ENCODE measurements around the gene ZKSCAN2.

ZKSCAN2 gene

DNA sequence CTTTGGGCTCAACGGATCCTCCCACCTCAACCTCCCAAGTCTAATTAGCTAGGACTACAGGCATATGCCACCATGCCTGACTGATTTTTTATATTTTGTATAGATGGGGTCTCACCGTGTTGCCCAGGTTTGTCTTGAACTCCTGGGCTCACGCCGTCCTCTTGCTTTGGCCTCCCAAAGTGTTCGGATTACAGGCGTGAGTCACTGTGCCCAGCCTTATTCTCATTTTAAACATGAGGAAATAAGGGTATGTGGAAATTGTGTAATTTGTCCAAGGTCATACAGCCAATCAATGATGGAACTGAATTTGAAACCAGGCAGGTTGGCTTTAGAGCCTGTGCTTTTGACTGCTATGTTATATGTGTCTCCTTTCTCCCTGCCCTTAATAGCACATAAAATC lies 68.3 kb downstream of the ZKSCAN2 start:
- Histone ChIP-seq H3K27ac (no peak overlapping the region), H3K4me3 (no peak overlapping the region)
- DNase-seq (ENCODE audit: low spot score): no peak
- TF ChIP-seq, protein P1, sequence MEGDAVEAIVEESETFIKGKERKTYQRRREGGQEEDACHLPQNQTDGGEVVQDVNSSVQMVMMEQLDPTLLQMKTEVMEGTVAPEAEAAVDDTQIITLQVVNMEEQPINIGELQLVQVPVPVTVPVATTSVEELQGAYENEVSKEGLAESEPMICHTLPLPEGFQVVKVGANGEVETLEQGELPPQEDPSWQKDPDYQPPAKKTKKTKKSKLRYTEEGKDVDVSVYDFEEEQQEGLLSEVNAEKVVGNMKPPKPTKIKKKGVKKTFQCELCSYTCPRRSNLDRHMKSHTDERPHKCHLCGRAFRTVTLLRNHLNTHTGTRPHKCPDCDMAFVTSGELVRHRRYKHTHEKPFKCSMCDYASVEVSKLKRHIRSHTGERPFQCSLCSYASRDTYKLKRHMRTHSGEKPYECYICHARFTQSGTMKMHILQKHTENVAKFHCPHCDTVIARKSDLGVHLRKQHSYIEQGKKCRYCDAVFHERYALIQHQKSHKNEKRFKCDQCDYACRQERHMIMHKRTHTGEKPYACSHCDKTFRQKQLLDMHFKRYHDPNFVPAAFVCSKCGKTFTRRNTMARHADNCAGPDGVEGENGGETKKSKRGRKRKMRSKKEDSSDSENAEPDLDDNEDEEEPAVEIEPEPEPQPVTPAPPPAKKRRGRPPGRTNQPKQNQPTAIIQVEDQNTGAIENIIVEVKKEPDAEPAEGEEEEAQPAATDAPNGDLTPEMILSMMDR (IDR thresholded peaks at IDR 0.05): no peak

DNA sequence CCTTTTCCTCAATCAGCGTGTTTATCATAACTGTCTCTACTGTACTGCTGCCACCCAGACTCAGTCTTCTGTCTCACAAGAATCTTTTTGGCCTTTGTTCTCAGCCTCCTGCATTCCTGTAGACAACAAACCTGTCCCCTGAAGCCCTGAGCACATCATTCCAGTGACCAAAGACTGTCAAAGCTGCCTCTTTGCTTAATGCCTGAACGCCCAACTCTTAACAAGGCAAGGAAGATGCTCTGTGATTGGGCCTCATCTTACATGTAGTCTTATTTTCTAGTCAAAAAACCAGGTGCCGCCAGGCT lies 70.2 kb downstream of the ZKSCAN2 start:
- Histone ChIP-seq H3K27ac (no peak overlapping the region), H3K4me3 (no peak overlapping the region)
- TF ChIP-seq, protein P1 (IDR thresholded peaks at IDR 0.05): no peak
- DNase-seq (ENCODE audit: low spot score): no peak
